ENCODE results near the gene RARA. TPM values are rescaled to one million over a fixed set of nuclear protein-coding genes. Genes with fewer than 3 reads are reported as not detected.

The RARA gene
- total RNA-seq, 1 donor from 2014 or later, result 79.6 TPM

GRCh38 chr17:40352779-40353394 lies 43.9 kb downstream of the RARA start:
- no peak for TF ChIP-seq CTCF (IDR thresholded peaks at IDR 0.05; ENCODE audit: unreplicated experiment)
- Mint-ChIP-seq H3K27ac (peak overlapping the region; percentile 28), H3K4me3 (no peak overlapping the region), H3K36me3 (peaks cover 25% of the 10 kb centered on the region), H3K4me1 (peaks cover 64% of the 10 kb centered on the region), H3K27me3 (ENCODE audit: low read depth) (no peaks in the 10 kb centered on the region), H3K9me3 (no peaks in the 10 kb centered on the region)
- DNase-seq (ENCODE audit: low spot score in 2 of 2, unreplicated experiment in 2 of 2), result no peak

- Mint-ChIP-seq H3K4me1 (peaks cover 55% of the 10 kb centered on the region), H3K27me3 (ENCODE audit: low read depth) (no peaks in the 10 kb centered on the region), H3K27ac (no peak overlapping the region), H3K4me3 (no peak overlapping the region), H3K36me3 (peaks cover 18% of the 10 kb centered on the region), H3K9me3 (no peaks in the 10 kb centered on the region)
- DNase-seq (ENCODE audit: low spot score in 2 of 2, unreplicated experiment in 2 of 2), result no peak
- TF ChIP-seq CTCF (IDR thresholded peaks at IDR 0.05; ENCODE audit: unreplicated experiment), result no peak
Observed at GRCh38 chr17:40354221-40355122, 45.5 kb downstream of the RARA start.

GRCh38 chr17:40355123-40355803 lies 46.3 kb downstream of the RARA start:
- TF ChIP-seq CTCF (IDR thresholded peaks at IDR 0.05; ENCODE audit: unreplicated experiment), result peak; percentile 94
- no peaks in the 10 kb centered on the region for H3K27me3 Mint-ChIP-seq (ENCODE audit: low read depth)
- peak in 1 of 2 experiments; percentile 89 for DNase-seq (ENCODE audit: low spot score in 2 of 2, unreplicated experiment in 2 of 2)
- H3K27ac Mint-ChIP-seq, result no peak overlapping the region
- H3K4me1 Mint-ChIP-seq, result peaks cover 47% of the 10 kb centered on the region
- H3K36me3 Mint-ChIP-seq, result peaks cover 17% of the 10 kb centered on the region
- H3K9me3 Mint-ChIP-seq, result no peaks in the 10 kb centered on the region
- no peak overlapping the region for H3K4me3 Mint-ChIP-seq

- TF ChIP-seq CTCF (IDR thresholded peaks at IDR 0.05; ENCODE audit: unreplicated experiment), result no peak
- H3K27ac Mint-ChIP-seq, result no peak overlapping the region
- DNase-seq (ENCODE audit: low spot score in 2 of 2, unreplicated experiment in 2 of 2), result no peak
- no peaks in the 10 kb centered on the region for H3K9me3 Mint-ChIP-seq
- H3K4me3 Mint-ChIP-seq, result no peak overlapping the region
- H3K27me3 Mint-ChIP-seq (ENCODE audit: low read depth), result peaks cover 3% of the 10 kb centered on the region
- H3K36me3 Mint-ChIP-seq, result peaks cover 17% of the 10 kb centered on the region
- peaks cover 39% of the 10 kb centered on the region for H3K4me1 Mint-ChIP-seq
Observed at GRCh38 chr17:40355804-40356758, 47.1 kb downstream of the RARA start.

All from mesothelial cell of epicardium (in vitro differentiated cells).